GM19452 (cell line): Measurements from ENCODE around the gene ALOX12.
A peak's percentile ranks its signal among the peaks of the same experiment; 100 is the strongest.

Source experiments
- ATAC-seq: cut with Tn5 transposase; IDR thresholded peaks from one replicate; pipeline ENCODE4 v1.9.1; 2021; ENCODE audit not compliant: unreplicated experiment

The ALOX12 gene

GRCh38 chr17:7021993-7022778 lies 26.3 kb downstream of the ALOX12 start:
- ATAC-seq: peak; percentile 78

GRCh38 chr17:7022781-7023571 lies 27.1 kb downstream of the ALOX12 start, which contains the start of gene BCL6B:
Gene BCL6B, plus strand, starts transcription at chr17:7023050. Its CDS starts 622 bp downstream, at chr17:7023672.
- ATAC-seq: no peak

GRCh38 chr17:7023576-7024401 lies 27.9 kb downstream of the ALOX12 start:
- no peak for ATAC-seq

GRCh38 chr17:7024402-7024785 lies 28.5 kb downstream of the ALOX12 start:
- no peak for ATAC-seq

DNA sequence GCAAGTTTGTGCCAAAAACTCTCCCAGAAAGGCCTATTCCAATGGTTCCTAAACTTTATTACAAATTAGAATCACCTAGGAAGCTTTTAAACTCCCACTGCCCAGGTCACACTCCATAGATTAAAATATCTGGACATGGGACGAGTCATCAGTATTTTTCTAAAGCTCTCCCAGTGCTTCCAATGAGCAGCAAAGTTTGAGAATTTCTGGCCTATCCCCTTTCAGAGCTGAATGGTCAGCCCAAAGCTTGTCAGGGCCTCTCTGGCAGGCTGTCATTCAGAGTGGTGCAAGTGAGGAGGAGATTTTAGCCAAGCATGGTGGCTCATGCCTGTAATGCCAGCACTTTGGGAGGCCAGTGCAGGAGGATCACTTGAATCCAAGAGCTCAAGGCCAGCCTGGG lies 29.4 kb downstream of the ALOX12 start:
- ATAC-seq: no peak

GRCh38 chr17:7026471-7027115 lies 30.7 kb downstream of the ALOX12 start:
- ATAC-seq: no peak

- no peak for ATAC-seq
These were observed 31.5 kb downstream of the ALOX12 start for GRCh38 chr17:7027335-7027734.

DNA sequence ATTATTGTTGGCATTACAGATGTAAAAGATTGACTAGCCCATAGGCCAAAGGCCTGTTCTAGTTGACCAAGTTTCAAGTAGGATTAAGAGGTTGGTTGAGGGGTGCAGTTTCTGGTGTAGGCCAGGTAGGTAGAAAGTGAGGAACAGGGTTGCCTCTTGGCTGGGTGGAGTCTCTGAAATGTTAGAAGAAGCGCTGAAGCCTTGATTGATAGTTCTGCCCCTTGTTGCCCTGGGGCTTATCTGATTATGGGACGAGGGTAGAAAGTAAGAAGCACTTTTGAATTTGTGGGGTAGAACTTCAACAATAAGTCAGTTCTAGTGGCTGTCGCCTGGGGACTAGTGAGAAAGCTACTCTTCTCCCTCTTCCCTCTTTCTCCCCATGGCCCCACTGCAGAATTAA lies 33.2 kb downstream of the ALOX12 start:
- ATAC-seq: no peak

DNA sequence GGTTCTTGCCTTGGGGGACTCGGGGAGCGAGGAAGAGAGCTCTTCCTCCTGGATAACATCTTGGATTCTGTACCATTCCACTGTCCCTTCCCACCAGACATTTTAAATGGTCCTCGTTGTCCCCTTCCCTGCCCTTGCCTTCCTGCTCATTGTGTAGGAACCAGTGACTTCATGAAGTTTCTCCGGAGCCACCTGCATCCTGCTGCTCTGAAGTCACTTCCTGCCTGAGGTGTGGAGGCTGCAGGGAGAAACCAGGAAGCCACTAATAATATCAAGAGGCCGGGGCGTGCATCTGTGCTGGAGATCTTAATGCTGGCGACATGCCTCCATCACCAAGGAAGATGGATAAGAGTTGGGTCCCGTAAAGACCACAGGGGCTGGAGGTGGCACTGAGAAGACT lies 33.8 kb downstream of the ALOX12 start:
- no peak for ATAC-seq

- ATAC-seq: no peak
These were observed 39.2 kb downstream of the ALOX12 start for GRCh38 chr17:7034955-7035590.

DNA sequence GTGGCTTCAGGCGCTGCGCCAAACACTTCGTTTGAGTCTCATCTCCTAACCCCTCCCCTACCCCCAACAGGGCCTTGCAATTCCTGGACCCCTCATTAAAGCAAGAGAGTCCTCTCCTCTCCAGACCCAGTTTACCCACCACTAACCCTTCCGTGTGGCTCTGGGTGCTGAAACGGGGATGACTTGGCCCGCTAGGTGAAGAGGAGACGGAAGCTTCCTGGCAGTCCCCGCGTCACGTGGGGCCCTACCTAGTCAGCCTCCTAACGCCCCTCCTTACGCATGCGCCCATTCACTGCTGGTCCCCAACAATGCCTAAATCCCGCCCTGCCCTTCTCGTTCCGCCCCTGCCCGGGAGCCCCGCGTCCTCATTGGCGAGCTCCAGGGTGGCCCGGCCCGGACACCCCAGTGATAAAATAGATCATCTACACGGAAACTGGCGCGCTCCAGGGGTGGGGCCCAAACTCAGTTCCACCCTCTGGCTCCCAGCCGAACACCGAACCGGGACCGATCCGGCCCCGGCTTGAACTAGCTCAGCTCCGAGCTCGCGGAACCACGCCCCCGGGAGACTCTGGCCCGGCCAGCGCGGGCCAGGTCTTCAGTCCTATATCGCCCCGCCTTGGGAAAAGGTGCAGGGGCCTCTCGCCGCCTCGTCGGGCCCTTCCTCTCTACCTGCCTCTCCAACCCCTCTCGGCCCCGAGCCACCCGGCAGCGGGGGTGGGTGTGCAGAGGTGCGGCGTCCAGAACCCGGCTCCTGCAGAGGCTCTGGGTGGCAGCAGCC lies 39.9 kb downstream of the ALOX12 start, which contains the start of gene SLC16A13:
SLC16A13 (plus strand) TSS at position 425 of the 778 bp plus-strand sequence. CDS start 368 bp downstream, outside the sequence.
- ATAC-seq: peak; percentile 91

DNA sequence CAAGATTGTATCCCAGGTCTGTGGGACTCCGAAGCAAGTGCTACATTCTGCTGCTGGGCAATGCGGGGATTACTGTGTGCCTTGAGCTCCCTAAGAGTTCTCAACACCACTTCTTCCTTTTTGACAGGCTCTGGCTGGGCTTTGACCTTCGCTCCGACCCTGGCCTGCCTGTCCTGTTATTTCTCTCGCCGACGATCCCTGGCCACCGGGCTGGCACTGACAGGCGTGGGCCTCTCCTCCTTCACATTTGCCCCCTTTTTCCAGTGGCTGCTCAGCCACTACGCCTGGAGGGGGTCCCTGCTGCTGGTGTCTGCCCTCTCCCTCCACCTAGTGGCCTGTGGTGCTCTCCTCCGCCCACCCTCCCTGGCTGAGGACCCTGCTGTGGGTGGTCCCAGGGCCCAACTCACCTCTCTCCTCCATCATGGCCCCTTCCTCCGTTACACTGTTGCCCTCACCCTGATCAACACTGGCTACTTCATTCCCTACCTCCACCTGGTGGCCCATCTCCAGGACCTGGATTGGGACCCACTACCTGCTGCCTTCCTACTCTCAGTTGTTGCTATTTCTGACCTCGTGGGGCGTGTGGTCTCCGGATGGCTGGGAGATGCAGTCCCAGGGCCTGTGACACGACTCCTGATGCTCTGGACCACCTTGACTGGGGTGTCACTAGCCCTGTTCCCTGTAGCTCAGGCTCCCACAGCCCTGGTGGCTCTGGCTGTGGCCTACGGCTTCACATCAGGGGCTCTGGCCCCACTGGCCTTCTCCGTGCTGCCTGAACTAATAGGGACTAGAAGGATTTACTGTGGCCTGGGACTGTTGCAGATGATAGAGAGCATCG lies 42.4 kb downstream of the ALOX12 start:
- no peak for ATAC-seq

DNA sequence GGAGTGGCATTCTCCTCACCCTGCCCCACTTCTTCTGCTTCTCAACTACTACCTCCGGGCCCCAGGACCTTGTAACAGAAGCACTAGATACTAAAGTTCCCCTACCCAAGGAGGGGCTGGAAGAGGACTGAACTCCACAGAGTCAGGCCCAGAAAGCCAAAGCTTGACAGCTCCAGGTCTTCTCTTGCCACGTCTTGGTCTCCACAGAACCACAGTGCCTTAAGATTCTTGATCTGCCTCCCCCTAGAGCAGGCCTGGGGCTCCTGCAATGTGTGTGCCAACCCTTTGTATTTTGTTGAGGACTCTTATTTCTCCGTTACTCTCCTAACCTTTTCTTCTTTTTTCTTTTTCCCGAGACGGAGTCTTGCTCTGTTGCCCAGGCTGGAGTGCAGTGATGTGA lies 44.0 kb downstream of the ALOX12 start:
- no peak for ATAC-seq

- no peak for ATAC-seq
These were observed 46.0 kb downstream of the ALOX12 start for GRCh38 chr17:7041607-7042500.

- ATAC-seq: no peak
These were observed 46.8 kb downstream of the ALOX12 start for GRCh38 chr17:7042501-7043181.

DNA sequence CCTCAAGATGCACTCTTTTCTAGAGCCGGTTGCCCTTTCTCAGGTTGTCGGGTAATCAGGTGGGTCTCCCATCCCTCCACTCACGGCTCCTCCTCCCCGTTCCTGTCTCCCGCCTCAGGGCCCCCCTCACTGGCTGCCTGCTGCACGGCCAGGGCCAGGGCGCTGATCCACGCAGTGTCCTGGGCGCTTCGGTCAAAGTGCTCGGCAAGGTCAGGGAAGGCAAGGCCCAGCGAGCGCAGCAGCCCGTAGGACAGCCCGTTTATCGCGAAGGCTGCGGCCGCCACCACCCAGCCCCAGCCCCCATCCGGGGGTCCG lies 47.3 kb downstream of the ALOX12 start:
- ATAC-seq: no peak

DNA sequence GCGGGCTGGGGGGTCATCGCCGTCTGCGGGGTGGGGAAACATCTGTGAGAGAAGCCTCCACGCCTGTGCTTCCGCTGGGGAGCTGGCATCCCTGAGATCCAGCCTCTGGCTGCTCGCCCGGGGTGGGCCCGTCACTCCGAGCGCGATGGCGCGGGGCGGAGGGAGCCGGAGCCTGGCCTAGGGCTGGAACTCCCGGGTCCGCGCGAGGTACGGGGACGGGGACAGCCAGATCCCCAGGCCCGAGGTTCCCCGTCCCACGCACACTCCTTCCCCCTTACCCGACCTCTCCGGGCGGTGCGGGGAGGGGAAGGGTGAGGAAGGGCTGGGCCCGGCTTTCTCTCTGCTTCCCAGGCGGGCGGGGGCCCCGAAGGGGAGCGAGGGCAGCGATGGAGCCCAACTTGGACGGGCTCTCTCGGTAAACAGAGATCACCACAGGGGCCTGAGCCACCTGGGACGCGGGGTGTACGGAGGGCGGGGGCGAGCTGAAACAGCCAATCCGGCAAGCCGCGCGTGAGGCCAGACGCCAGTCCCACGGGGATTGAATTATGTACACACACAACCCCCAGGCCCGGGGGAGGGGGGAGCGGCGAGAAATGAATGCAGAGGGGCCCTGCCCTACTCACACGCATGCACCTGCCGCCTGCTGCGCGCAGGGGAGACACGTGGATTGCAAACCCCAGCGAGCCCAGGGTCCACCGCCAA lies 47.8 kb downstream of the ALOX12 start, which contains the start of gene SLC16A11:
SLC16A11 (minus strand) TSS at position 596 of the 702 bp plus-strand sequence; CDS start at position 17, 579 bp downstream.
- no peak for ATAC-seq
